CD4-positive, alpha-beta T cell treated with Interleukin-4 for 1 hour (primary cell): ENCODE results near the gene ENTPD2.

ENCODE experiments used
- DNase-seq, 2 donors: peaks; one replicate each; pipeline ENCODE4 v3.0.0-alpha.2; 2020 to 2022

Gene ENTPD2

GRCh38 chr9:137078701-137079400 lies 25.0 kb upstream of the ENTPD2 start:
- DNase-seq: no peak

GRCh38 chr9:137077758-137078693 lies 24.2 kb upstream of the ENTPD2 start:
- peak; percentile 45 to 53 for DNase-seq

GRCh38 chr9:137077010-137077747 lies 23.3 kb upstream of the ENTPD2 start, which contains the start of gene UAP1L1:
TSS of gene UAP1L1 (plus strand) at chr9:137077517. CDS start at chr9:137077533, 16 bp downstream.
- DNase-seq: peak; percentile 66 to 69

GRCh38 chr9:137076636-137077009 lies 22.8 kb upstream of the ENTPD2 start:
- no peak for DNase-seq

GRCh38 chr9:137075275-137075775 lies 21.5 kb upstream of the ENTPD2 start:
- DNase-seq: no peak

- no peak for DNase-seq
Observed at GRCh38 chr9:137074657-137075274, 20.9 kb upstream of the ENTPD2 start.

GRCh38 chr9:137073992-137074399 lies 20.1 kb upstream of the ENTPD2 start:
- no peak for DNase-seq

GRCh38 chr9:137071282-137071681 lies 17.4 kb upstream of the ENTPD2 start:
- DNase-seq: no peak

GRCh38 chr9:137070906-137071275 lies 17.0 kb upstream of the ENTPD2 start:
- DNase-seq: no peak

- DNase-seq: peak; percentile 87 to 88
Observed at GRCh38 chr9:137070201-137070905, 16.5 kb upstream of the ENTPD2 start, which contains the start of gene SAPCD2. TSS of gene SAPCD2 (minus strand) at chr9:137070557. CDS start at chr9:137070460, 97 bp downstream.

GRCh38 chr9:137069508-137070091 lies 15.7 kb upstream of the ENTPD2 start:
- no peak for DNase-seq

- no peak for DNase-seq
Observed at GRCh38 chr9:137068539-137069507, 15.0 kb upstream of the ENTPD2 start.

- peak; percentile 92 for DNase-seq
Observed at GRCh38 chr9:137067860-137068538, 14.1 kb upstream of the ENTPD2 start.

GRCh38 chr9:137066096-137066861 lies 12.4 kb upstream of the ENTPD2 start:
- DNase-seq: no peak

GRCh38 chr9:137065336-137065967 lies 11.6 kb upstream of the ENTPD2 start:
- no peak for DNase-seq

- DNase-seq: no peak
Observed at GRCh38 chr9:137064880-137065164, 11.0 kb upstream of the ENTPD2 start.

GRCh38 chr9:137064027-137064879 lies 10.4 kb upstream of the ENTPD2 start:
- DNase-seq: peak; percentile 47 to 59
